ENCODE data around the gene IL1RAPL2.

- TF ChIP-seq POLR2A (IDR thresholded peaks at IDR 0.05; ENCODE audit: low read depth, low read length) (no peak), CTCF (IDR thresholded peaks at IDR 0.05 in 2 of 3, conservative IDR thresholded peaks at IDR 0.05 in 1 of 3; ENCODE audit: control insufficient read depth in 2 of 3, extremely low read depth in 1 of 3, insufficient read depth in 1 of 3, low read depth in 3 of 3, low read length in 3 of 3) (no peak), NBN (IDR thresholded peaks at IDR 0.05) (no peak), SIN3A (IDR thresholded peaks at IDR 0.05; ENCODE audit: low read depth, low read length) (no peak), E2F4 (IDR thresholded peaks at IDR 0.05; ENCODE audit: low read depth, low read length) (no peak), NFYB (IDR thresholded peaks at IDR 0.05; ENCODE audit: insufficient read depth, low read depth, low read length) (no peak), SMAD1 (IDR thresholded peaks at IDR 0.05; ENCODE audit: low read depth, partially characterized antibody) (no peak), FOXK2 (IDR thresholded peaks at IDR 0.05) (no peak), POLR2AphosphoS5 (IDR thresholded peaks at IDR 0.05; ENCODE audit: low read length) (no peak), FOS (IDR thresholded peaks at IDR 0.05; ENCODE audit: borderline replicate concordance, extremely low read depth, insufficient read length) (no peak), CHD2 (IDR thresholded peaks at IDR 0.05; ENCODE audit: borderline replicate concordance, low read depth, low read length) (no peak), YY1 (IDR thresholded peaks at IDR 0.05; ENCODE audit: low read depth, low read length) (no peak)
These were observed 1042.7 kb downstream of the IL1RAPL2 start for GRCh38 chrX:105608745-105609144.
